Astrocyte of the spinal cord (primary cell): Measurements from ENCODE around the gene NFRKB.

Experiments used
- DNase-seq: peaks from one replicate; pipeline ENCODE4 v3.0.0; 2011; ENCODE audit warnings: low read depth, low spot score
- H3K4me3 ChIP-seq: 2 replicates; pipeline ENCODE4 v1.5.1; 2011; ENCODE audit warnings: low read depth, mild to moderate bottlenecking, low read length, moderate library complexity
- in situ Hi-C: cut with HindIII; loops from 2 replicates; pipeline ENCODE4 v1.10.0; 2017; ENCODE audit warnings: low sequenced_read_pairs
- TF ChIP-seq, protein P1 (sequence below): IDR thresholded peaks from 2 replicates; pipeline ENCODE4 v1.5.1; 2012; ENCODE audit warnings: low read depth, mild to moderate bottlenecking, low read length, inconsistent platforms

The NFRKB gene

DNA sequence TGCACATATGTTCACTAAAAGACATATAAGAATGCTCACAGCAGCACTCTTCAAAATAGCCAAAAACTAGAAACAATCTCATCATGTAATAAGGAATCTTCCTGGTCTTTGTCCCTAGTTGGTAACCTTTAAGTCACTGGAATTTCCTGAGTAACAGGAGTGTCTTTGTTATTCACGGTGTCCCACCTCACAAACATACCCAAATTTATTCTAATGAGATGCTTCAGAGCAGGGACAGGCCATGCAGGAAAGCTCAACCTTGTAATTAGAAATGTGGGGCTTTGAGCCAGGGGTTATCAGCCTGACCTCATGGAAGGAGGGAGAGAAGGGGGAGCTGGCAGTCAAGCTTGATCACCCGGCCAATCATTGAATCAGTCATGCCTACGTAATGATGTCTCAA, 40.3 kb upstream of the NFRKB start:
- in situ Hi-C loops: no loop called here
- TF ChIP-seq, protein P1, sequence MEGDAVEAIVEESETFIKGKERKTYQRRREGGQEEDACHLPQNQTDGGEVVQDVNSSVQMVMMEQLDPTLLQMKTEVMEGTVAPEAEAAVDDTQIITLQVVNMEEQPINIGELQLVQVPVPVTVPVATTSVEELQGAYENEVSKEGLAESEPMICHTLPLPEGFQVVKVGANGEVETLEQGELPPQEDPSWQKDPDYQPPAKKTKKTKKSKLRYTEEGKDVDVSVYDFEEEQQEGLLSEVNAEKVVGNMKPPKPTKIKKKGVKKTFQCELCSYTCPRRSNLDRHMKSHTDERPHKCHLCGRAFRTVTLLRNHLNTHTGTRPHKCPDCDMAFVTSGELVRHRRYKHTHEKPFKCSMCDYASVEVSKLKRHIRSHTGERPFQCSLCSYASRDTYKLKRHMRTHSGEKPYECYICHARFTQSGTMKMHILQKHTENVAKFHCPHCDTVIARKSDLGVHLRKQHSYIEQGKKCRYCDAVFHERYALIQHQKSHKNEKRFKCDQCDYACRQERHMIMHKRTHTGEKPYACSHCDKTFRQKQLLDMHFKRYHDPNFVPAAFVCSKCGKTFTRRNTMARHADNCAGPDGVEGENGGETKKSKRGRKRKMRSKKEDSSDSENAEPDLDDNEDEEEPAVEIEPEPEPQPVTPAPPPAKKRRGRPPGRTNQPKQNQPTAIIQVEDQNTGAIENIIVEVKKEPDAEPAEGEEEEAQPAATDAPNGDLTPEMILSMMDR: no peak
- no peak for DNase-seq
- no peak overlapping the region for H3K4me3 ChIP-seq

DNA sequence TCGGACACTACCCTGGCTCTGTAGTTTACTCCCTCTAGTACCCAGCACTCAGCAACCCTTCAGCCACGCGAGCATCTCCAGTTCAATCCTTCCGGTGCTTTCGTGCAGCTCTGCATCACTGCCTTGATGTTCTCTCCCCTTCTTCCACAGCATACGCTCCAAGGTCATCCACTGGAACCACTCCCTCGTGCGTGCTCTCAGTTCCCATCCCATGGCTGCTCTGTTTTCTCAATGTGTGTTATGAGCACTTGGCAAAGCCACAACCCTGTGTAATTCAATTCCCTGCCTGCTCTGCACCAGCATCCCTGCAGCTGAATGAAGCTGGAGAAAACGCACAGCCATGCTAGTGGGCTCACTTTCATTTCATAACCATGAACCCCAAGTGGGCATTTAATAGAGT, 38.5 kb upstream of the NFRKB start:
- TF ChIP-seq, protein P1: no peak
- in situ Hi-C loops: no loop called here
- no peak for DNase-seq
- no peak overlapping the region for H3K4me3 ChIP-seq

DNA sequence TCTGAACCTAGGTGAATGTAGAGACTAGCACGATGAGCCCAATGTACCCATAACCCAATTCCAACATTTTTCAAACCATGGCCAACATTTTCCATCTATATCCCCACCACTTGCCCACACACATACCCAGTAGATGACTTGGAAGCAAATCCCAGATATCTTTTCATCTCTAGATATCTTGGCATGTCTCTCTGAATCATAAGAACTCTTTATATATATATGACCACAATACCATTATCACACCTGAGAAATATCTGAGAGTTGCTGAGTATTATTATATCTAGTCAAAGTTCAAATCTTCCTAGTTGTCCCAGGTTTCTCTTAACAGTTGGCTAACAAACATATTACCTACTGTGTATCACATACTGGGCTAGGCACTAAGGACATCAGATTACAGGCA, 37.9 kb upstream of the NFRKB start:
- in situ Hi-C loops: no loop called here
- TF ChIP-seq, protein P1: no peak

DNA sequence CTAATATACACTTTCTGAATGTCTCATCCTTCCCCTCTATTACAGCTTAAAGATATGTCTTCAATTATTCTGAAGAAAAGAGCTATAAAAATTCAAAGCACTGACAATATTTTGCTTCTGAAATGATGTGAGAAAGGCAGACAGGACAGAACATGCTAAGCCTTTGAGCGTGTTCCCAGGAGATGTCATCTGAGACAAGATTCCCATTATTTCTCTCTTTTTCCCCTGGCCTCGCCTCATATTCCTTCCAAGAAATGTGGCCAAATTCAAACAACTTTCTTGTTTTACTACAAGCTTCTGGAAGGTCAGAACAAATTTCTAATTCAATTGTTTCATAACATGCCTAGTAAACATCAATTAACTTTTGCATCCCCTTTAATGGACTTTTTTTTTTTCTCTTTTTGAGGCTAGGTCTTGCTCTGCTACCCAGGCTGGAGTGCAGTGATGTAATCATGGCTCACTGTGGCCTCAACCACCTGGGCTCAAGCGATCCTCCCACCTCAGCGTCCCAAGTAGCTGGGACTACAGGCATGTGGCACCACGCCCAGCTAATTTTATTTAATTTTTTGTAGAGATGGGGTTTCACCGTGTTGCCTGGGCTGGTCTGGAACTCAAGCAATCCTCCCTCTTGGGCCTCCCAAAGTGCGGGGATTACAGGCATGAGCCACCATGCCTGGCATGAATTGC, 37.1 kb upstream of the NFRKB start:
- no peak overlapping the region for H3K4me3 ChIP-seq
- TF ChIP-seq, protein P1: no peak
- in situ Hi-C loops: no loop called here
- DNase-seq: no peak

More for the DNA sequence above, 37.9 kb upstream of the NFRKB start:
- no peak overlapping the region for H3K4me3 ChIP-seq
- DNase-seq: no peak

DNA sequence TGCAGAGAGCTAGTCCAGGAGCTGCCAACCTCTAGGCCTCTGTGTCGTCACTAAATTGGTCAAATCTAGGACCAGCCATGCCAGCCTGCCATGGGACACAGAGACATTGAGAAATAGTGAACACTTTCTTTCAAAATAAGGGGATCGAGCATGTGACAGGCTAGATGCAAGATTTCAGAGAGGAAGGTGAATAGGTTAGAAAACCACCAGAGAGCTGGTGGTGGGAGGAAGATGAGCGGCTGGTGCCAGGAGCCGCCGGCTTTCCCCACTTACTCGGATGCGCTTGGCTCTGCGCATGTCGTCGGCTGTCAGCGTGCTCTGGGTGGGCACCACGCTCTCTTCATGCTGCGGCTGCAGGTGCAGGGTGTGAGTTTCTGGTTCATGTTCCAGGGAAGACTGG, 35.4 kb upstream of the NFRKB start:
- in situ Hi-C loops: no loop called here
- TF ChIP-seq, protein P1: no peak
- no peak for DNase-seq
- H3K4me3 ChIP-seq: no peak overlapping the region

DNA sequence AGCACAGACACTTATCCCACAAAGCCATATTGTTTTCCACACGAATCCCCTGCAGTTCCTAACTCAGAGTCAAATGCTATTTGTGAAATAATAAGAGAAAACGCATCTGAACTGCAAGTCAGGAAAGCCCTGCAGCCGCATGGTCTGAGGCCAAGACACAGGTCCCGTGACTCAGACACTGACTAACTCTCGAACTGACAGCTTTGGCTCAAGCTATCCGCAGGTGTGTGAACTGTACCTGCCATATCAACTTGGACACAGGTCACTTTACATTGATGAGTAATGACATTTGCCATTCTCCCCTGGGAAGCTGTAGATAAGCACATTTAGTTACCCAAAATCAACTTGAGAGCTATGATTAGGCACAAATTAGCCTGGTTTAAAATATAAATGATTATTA, 34.9 kb upstream of the NFRKB start:
- in situ Hi-C loops: no loop called here
- TF ChIP-seq, protein P1: no peak
- H3K4me3 ChIP-seq: no peak overlapping the region
- DNase-seq: no peak

DNA sequence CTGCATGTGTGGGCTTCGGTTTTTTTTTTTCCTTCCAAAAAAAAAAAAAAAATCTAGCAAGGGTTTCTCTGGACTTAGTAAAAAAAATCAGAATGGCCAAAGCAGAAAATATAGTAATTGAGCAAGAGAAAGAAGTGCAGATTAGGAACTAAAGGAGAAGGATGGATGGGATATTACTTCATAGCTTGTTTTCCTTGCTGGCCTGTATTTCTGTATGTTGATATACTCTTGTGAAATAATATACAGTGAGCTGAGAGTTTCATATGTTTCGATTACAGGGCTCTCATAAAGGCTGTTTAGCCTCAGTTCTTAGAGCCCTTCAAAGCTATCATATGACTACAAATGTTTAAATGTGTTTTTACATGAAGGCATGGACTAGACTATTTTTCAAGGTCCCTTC, 34.3 kb upstream of the NFRKB start:
- no peak overlapping the region for H3K4me3 ChIP-seq
- in situ Hi-C loops: no loop called here
- TF ChIP-seq, protein P1: no peak
- no peak for DNase-seq
